GM19099 (cell line): Measurements from ENCODE around the gene SPATC1L.

ENCODE experiments used
- POLR2A ChIP-seq: IDR thresholded peaks from 3 replicates; pipeline ENCODE4 v1.6.1; 2011; ENCODE audit warnings: low read depth; ENCODE audit not compliant: insufficient read length; ENCODE audit errors: extremely low read depth

SPATC1L gene

GRCh38 chr21:46142582-46143473 is 41.4 kb downstream of the SPATC1L start:
- TF ChIP-seq POLR2A = no peak

DNA sequence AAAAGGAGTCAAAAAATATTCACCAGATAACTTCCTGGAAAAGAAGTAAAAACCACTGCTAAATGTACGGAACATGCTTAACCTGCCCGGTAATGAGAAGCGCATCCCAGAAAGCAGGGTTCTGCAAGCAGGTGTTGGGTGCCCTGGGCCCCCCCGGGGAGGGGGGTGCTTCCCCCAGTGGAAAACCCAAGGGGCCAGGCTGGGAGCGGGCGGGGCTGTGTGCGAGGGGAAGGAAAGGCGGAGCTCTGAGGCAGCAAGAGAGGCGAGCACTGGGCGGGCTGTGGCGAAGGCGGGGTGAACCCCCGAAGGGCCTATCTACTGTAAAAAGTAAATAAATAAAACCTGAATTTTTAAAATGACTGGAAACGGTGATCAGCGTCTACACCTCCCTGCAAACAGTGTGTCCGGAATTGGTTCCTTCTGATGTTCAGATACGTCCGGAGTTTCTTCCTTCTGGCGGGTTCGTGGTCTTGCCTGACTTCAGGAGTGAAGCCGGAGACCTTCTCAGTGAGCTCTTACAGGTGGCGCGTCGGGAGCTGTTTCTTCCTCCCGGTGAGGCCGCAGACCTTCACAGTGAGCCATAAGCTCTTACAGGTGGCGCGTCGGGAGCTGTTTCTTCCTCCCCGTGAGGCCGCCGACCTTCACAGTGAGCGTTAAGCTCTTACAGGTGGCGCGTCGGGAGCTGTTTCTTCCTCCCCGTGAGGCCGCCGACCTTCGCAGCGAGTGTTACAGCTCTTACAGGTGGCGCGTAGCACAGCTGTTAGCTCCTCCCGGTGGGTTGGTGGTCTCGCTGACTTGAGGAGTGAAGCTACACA is 42.3 kb downstream of the SPATC1L start:
- no peak for TF ChIP-seq POLR2A

GRCh38 chr21:46139686-46140085 is 44.6 kb downstream of the SPATC1L start:
- TF ChIP-seq POLR2A = no peak

GRCh38 chr21:46138383-46138970 is 45.8 kb downstream of the SPATC1L start:
- no peak for TF ChIP-seq POLR2A

- no peak for TF ChIP-seq POLR2A
Observed at GRCh38 chr21:46137908-46138307, 46.4 kb downstream of the SPATC1L start.

DNA sequence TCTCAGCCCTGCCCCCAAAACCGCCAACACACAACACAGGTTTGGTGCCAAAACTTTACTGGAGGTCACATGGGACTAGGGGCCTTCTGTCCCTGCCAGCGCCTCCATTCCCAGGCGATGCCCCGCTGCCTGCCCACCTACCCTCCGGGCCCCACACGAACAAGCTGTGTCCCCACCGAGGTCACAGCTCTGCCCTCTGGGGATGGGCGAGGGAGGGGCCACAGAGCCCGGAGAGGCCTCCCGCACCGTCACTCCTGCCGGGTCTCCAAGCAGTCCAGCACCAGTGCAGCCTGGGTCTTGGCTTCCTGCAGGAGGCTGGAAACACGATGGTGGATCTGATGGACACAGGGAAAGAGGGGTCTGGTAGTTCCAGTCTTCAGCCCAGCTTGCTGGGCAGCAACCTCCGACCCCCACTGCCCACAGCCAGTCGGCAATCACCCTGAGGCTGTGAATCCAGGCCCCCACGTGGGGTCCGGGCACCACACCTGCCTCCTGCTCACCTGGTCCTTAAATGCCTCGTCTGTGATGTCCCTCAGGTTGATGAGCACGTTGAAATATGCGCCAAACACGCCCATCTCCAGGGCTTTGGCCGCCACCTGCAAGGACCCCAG is 47.4 kb downstream of the SPATC1L start:
- TF ChIP-seq POLR2A = no peak

DNA sequence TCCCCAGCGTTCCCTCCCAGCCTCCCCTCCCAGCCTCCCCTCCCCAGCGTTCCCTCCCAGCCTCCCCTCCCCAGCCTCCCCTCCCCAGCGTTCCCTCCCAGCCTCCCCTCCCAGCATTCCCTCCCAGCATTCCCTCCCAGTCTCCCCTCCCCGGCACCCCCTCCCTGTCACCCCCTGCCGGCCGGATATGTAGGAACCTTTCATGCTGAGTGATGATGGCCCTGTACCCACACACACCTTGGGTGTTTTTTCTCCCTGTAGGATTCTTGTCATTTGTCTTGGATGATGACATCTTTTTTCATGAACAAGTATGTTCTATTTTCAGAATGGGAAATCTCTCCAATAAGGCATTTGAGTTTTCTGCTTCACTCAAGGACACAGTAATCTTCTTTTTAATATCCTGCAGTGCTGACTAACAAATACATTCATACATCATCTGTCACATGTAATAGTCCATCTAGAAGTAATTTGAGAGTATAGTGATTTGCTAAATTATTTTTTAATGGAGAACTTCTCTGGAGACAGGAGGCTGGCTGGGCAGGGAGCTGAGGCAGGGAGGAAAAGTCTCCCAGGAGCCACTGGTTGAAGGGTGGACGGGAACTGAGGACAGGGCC is 48.4 kb downstream of the SPATC1L start:
- TF ChIP-seq POLR2A = no peak

DNA sequence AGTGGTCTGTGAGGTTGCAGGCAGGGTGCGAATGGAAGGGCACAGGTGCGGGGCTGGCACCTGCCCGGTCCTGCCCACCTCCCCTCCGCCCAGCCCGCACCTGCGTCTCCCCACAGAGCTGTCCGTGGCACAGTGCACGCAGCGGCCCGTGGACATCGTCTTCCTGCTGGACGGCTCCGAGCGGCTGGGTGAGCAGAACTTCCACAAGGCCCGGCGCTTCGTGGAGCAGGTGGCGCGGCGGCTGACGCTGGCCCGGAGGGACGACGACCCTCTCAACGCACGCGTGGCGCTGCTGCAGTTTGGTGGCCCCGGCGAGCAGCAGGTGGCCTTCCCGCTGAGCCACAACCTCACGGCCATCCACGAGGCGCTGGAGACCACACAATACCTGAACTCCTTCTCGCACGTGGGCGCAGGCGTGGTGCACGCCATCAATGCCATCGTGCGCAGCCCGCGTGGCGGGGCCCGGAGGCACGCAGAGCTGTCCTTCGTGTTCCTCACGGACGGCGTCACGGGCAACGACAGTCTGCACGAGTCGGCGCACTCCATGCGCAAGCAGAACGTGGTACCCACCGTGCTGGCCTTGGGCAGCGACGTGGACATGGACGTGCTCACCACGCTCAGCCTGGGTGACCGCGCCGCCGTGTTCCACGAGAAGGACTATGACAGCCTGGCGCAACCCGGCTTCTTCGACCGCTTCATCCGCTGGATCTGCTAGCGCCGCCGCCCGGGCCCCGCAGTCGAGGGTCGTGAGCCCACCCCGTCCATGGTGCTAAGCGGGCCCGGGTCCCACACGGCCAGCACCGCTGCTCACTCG is 52.2 kb downstream of the SPATC1L start:
- TF ChIP-seq POLR2A = no peak

DNA sequence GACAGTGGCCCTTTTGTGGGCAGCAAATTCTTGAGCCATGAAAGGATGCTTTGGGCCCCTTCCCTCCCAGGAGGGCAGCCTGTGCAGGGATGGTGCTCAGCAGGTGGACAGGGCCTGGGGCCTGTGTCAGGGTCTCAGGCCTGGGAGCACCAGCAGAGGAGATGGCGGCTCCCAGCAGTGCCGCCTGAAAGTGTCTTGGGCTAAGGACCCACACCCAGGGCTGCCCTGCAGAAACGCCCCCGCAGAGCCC is 52.7 kb downstream of the SPATC1L start:
- TF ChIP-seq POLR2A = no peak

- TF ChIP-seq POLR2A = no peak
Observed at GRCh38 chr21:46130831-46131587, 53.2 kb downstream of the SPATC1L start.

DNA sequence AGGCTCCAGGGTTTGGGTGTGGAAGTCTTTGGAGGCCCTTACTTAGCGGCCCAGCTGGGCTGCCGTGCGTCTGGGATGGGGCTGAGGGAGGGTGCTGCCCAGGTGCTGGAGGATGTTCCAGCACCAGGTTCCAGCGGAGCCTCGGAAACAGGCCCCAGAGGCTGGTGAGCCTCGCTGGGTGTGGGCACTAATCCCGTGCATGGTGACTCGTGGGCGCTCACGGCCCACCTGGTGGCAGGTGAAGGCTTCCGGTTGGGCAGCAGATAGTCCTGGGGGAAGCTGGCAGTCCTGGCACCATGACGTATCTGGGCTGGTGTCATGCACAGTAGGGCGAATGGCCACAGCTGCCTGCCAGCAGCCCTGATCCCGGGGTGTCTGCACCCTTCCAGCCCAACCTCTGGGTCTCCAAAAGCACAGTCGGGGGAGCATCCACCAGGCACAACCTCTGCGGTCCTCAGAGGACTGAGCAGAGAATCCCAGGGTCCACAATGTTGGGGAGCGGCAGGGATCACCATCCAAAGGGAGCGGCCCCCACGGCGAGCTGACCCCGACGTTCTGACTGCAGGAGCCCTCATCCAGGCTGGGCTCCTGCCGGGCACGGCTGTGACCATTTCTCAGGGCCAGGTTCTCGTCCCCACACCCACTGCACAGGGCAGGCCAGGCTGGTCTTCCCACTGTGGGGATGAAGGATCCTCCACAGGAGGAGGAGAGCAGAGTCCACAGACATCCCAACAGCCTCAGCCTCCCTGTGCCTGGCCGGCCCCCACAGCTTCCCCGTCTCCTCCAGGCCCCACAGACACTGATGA is 54.2 kb downstream of the SPATC1L start:
- TF ChIP-seq POLR2A = no peak

DNA sequence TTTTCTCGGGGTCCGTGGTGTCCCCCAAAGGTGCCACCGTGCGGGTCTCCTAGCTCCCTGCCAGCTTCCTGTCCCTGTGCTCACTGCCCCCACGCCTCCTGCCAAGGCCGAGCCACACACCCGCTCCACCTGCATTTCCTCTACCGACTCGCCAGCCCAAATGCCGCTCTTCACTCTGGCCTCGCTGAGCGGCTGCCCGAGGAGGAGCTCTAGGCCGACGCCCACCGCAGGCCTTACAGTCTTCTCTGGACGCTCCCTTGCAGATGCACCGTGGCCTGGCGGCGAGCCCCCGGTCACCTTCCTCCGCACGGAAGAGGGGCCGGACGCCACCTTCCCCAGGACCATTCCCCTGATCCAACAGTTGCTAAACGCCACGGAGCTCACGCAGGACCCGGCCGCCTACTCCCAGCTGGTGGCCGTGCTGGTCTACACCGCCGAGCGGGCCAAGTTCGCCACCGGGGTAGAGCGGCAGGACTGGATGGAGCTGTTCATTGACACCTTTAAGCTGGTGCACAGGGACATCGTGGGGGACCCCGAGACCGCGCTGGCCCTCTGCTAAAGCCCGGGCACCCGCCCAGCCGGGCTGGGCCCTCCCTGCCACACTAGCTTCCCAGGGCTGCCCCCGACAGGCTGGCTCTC is 55.2 kb downstream of the SPATC1L start:
- no peak for TF ChIP-seq POLR2A

- TF ChIP-seq POLR2A = no peak
Observed at GRCh38 chr21:46128106-46128932, 55.9 kb downstream of the SPATC1L start.
